HG02610 (cell line): ENCODE data around the gene SYK.

Experiments used
- ATAC-seq: cut with Tn5 transposase; IDR thresholded peaks from one replicate; pipeline ENCODE4 v1.9.1; 2021; ENCODE audit warnings: mild to moderate bottlenecking, moderate library complexity; ENCODE audit not compliant: unreplicated experiment

SYK gene

DNA sequence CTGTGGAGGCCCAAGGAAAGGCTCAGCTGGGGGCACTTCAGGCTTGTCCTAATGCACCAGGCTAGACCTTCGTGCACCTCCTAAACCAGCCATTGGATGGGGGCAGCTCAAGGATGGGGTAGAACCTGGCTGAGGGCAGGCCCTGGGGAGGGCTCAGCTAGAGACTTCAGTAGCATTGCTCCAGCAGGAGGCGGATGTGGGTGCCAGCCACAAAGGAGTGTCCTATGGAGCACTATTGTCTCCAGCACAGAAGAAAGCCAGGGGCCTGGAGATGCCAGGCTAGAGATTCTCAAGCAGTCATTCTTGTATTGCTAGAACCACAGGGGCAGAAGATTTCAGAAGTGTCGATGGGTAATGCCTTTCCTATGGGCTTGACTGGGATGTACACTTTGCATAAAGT, 131.8 kb downstream of the SYK start:
- ATAC-seq = no peak

DNA sequence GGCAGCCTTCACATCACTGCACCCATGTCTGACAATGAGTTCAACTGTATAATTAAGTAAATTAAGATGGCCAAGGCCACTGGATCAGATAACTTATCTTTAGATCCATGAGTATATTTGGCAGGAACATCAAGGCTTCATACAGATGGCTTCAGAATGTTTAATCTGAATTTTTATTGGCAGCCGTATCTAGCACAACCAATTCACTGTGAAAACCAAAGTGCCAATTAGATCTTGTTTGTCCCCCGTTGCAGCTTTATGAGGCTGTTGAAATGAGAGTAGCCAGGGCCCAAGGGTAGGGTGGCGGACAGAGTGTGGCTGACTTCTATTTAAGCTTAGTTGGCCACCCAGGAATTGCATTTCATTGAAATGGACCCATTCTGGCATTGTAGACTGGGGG, 137.7 kb downstream of the SYK start:
- ATAC-seq = no peak

DNA sequence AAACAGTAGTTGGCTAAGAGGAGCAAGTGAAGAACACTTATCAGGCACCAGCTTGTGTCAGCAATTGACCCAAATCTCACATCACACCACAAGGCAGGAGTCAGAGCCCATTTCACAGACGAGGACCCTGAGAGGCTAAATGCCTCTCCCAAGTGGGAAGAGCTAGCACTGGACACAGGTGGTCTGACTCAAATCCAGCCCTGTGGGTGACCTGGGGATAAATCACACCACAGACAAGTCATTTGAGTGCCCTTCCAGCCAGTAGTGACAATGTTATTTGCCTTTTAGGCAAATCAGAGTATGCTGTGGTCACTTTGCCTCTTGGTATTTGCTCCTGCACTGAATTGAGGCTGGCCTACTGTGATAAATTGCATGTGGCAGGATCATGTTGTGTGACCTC, 138.7 kb downstream of the SYK start:
- no peak for ATAC-seq

DNA sequence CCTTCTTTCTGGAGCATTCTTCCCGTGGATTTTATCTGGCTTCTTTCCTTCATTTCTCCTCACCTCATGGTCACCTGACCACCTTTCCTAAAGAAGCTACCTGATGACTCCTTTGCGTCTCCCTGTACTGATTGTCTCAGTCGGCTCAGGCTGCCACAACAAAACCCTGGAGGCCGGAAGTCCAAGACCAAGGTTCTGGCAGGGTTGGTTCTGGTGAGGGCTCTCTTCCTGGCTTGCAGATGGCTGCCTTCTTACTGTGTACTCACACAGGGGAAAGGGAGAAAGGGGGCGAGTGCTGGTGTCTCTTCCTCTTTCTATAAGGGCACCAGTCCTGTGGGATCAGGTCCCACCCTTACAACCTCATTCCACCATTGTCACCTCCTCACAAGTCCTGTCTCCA, 140.0 kb downstream of the SYK start:
- ATAC-seq = no peak

DNA sequence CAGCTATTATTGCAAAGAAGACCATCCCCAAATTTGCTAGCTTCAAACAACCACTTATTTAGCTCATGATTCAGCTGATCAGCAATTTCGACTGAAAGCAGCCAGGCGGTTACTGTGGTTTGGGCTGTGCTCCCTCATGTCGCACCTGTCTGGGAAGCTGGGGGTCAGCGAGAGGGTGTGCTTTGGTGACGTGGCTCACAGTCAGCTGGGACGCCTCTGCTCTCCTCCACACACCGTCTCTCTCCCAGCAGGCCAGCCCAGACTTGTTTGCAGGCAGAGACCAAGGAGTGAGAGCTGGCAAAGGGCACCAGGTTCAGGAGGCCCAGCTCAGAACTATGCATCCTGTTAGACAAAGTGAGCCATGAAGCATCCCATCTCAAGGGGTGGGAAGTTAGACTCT, 140.9 kb downstream of the SYK start:
- no peak for ATAC-seq

DNA sequence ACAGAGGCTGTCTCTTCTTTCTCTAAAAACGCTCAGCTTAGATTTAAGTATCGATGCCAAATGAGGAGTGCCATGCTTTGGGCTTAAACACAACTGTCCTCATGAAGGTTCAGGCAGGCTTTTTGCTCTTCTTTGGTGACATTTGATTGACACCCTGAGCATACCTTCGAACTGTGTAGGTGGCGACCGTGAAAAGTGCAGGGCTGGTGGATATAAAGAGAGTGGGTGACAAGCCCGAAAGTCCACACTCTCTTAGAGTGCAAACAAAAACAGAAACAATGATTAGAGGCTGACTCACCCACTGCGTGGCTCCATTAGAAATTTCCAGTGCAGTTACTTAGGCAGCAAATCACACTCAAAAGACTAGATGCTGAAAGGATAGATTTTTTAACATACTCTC, 141.7 kb downstream of the SYK start:
- ATAC-seq = no peak

DNA sequence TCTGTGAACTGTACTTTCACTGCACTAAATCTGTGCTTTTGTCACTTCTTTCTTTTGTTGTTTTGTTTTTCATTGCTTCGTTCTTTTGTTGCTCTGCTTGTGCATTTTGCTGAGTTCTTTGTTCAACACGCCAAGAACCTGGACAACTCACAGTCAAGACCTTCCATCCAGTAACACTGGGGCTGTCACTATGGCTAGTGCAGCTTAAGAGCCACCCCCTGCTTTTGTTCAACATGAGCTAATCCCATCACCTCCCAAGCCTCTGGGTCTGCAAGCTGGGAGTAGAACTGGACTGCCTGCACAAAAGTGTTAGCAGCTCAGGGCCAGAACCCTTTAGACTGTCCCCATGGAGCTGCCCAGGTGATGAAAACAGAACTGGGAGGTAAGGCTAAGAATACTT, 143.7 kb downstream of the SYK start:
- ATAC-seq = no peak

DNA sequence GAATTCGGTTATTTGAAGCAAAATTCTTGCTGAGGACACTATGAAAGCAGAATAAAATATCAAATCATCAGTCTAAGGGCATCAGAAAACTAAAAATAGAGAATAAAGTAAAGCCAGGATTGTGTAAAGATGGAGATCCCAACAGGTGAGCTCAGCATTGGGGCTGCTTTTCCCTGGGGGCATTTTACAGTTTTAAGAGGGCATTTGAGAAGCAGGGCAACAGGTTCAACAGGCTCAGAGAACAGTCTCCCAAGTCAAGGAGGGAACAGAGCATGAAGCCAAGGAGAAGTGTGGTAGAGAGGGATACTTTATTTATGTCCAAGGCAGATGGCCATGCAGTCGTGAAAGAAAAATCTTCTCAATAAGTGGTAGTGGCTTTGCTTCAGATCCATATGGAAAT, 145.4 kb downstream of the SYK start:
- ATAC-seq = no peak
